BLaER1 (cell line): Measurements from ENCODE around the gene BEND6.
"Not testable (repeated sequence)": the region's sequence is repeated elsewhere in the genome, so short reads cannot be mapped to it uniquely, and the experiment has no call there.

Experiments
- H3K27ac ChIP-seq: shearing (Covaris generic); formaldehyde crosslinking; 2 replicates; pipeline ENCODE4 v1.8.1; 2022
- H3K27me3 ChIP-seq: shearing (Covaris generic); formaldehyde crosslinking; 2 replicates; pipeline ENCODE4 v1.8.1; 2022
- H3K36me3 ChIP-seq: shearing (Covaris generic); formaldehyde crosslinking; 2 replicates; pipeline ENCODE4 v1.8.1; 2022
- H3K4me1 ChIP-seq: shearing (Covaris generic); formaldehyde crosslinking; 2 replicates; pipeline ENCODE4 v1.8.1; 2022
- H3K4me2 ChIP-seq: shearing (Covaris generic); formaldehyde crosslinking; 2 replicates; pipeline ENCODE4 v1.8.1; 2022
- H3K4me3 ChIP-seq: shearing (Covaris generic); formaldehyde crosslinking; 2 replicates; pipeline ENCODE4 v1.8.1; 2022
- H3K9ac ChIP-seq: shearing (Covaris generic); formaldehyde crosslinking; 2 replicates; pipeline ENCODE4 v1.8.1; 2022
- H3K9me3 ChIP-seq: shearing (Covaris generic); formaldehyde crosslinking; 2 replicates; pipeline ENCODE4 v1.8.1; 2022
- H4K20me1 ChIP-seq: shearing (Covaris generic); formaldehyde crosslinking; 2 replicates; pipeline ENCODE4 v1.8.1; 2022
- Cebpa-rat ChIP-seq: shearing (Covaris generic); IDR thresholded peaks from 2 replicates; pipeline ENCODE4 v1.8.1; 2022

The BEND6 gene

GRCh38 chr6:57021086-57021720, 66.3 kb downstream of the BEND6 start:
- H3K27me3 ChIP-seq, result no peaks in the 10 kb centered on the region
- TF ChIP-seq Cebpa-rat, result no peak
- no peak overlapping the region for H3K4me3 ChIP-seq
- H3K36me3 ChIP-seq, result no peaks in the 10 kb centered on the region
- no peak overlapping the region for H3K4me2 ChIP-seq
- H3K9ac ChIP-seq, result no peak overlapping the region
- H3K4me1 ChIP-seq, result no peaks in the 10 kb centered on the region
- H4K20me1 ChIP-seq, result no peaks in the 10 kb centered on the region
- H3K9me3 ChIP-seq, result peaks cover 20% of the 10 kb centered on the region
- H3K27ac ChIP-seq, result no peak overlapping the region

- Histone ChIP-seq H3K4me1 (no peaks in the 10 kb centered on the region), H3K4me3 (no peak overlapping the region), H3K9ac (no peak overlapping the region), H4K20me1 (no peaks in the 10 kb centered on the region), H3K27me3 (no peaks in the 10 kb centered on the region), H3K36me3 (no peaks in the 10 kb centered on the region), H3K27ac (no peak overlapping the region), H3K4me2 (no peak overlapping the region), H3K9me3 (peaks cover 20% of the 10 kb centered on the region)
- no peak for TF ChIP-seq Cebpa-rat
These were observed 69.4 kb downstream of the BEND6 start for GRCh38 chr6:57024321-57024720.

GRCh38 chr6:57024775-57025174, 69.9 kb downstream of the BEND6 start:
- Histone ChIP-seq H3K4me1 (no peaks in the 10 kb centered on the region), H3K27ac (no peak overlapping the region), H4K20me1 (no peaks in the 10 kb centered on the region), H3K27me3 (no peaks in the 10 kb centered on the region), H3K4me2 (no peak overlapping the region), H3K9ac (no peak overlapping the region), H3K36me3 (no peaks in the 10 kb centered on the region), H3K4me3 (no peak overlapping the region), H3K9me3 (peaks cover 20% of the 10 kb centered on the region)
- TF ChIP-seq Cebpa-rat, result no peak

- Histone ChIP-seq H3K36me3 (no peaks in the 10 kb centered on the region), H3K9ac (no peak overlapping the region), H3K27me3 (no peaks in the 10 kb centered on the region), H3K9me3 (peaks cover 20% of the 10 kb centered on the region), H3K4me1 (no peaks in the 10 kb centered on the region), H4K20me1 (no peaks in the 10 kb centered on the region), H3K4me3 (no peak overlapping the region), H3K4me2 (no peak overlapping the region), H3K27ac (no peak overlapping the region)
- TF ChIP-seq Cebpa-rat, result no peak
These were observed 71.1 kb downstream of the BEND6 start for GRCh38 chr6:57026001-57026400.

- Histone ChIP-seq H3K27ac (no peak overlapping the region), H4K20me1 (no peaks in the 10 kb centered on the region), H3K27me3 (no peaks in the 10 kb centered on the region), H3K9me3 (peaks cover 20% of the 10 kb centered on the region), H3K4me3 (no peak overlapping the region), H3K4me2 (no peak overlapping the region), H3K9ac (no peak overlapping the region), H3K36me3 (no peaks in the 10 kb centered on the region), H3K4me1 (no peaks in the 10 kb centered on the region)
- no peak for TF ChIP-seq Cebpa-rat
These were observed 72.4 kb downstream of the BEND6 start for GRCh38 chr6:57027301-57027700.

GRCh38 chr6:57029213-57029612, 74.3 kb downstream of the BEND6 start:
- no peak overlapping the region for H3K4me3 ChIP-seq
- no peaks in the 10 kb centered on the region for H3K36me3 ChIP-seq
- peaks cover 16% of the 10 kb centered on the region for H3K9me3 ChIP-seq
- no peaks in the 10 kb centered on the region for H4K20me1 ChIP-seq
- no peaks in the 10 kb centered on the region for H3K27me3 ChIP-seq
- H3K4me1 ChIP-seq, result no peaks in the 10 kb centered on the region
- H3K9ac ChIP-seq, result no peak overlapping the region
- no peak overlapping the region for H3K27ac ChIP-seq
- H3K4me2 ChIP-seq, result no peak overlapping the region
- no peak for TF ChIP-seq Cebpa-rat

GRCh38 chr6:57033228-57033627, 78.3 kb downstream of the BEND6 start:
- no peak overlapping the region for H3K4me2 ChIP-seq

GRCh38 chr6:57035549-57035948, 80.6 kb downstream of the BEND6 start:
- H4K20me1 ChIP-seq, result no peaks in the 10 kb centered on the region
- H3K27me3 ChIP-seq, result no peaks in the 10 kb centered on the region
- no peak overlapping the region for H3K27ac ChIP-seq
- no peak overlapping the region for H3K9ac ChIP-seq
- TF ChIP-seq Cebpa-rat, result no peak
- H3K4me2 ChIP-seq, result no peak overlapping the region
- H3K36me3 ChIP-seq, result no peaks in the 10 kb centered on the region
- H3K9me3 ChIP-seq, result no peaks in the 10 kb centered on the region
- H3K4me3 ChIP-seq, result no peak overlapping the region
- no peaks in the 10 kb centered on the region for H3K4me1 ChIP-seq

More at GRCh38 chr6:57033228-57033627, 78.3 kb downstream of the BEND6 start:
- H3K9ac ChIP-seq, result no peak overlapping the region
- no peak overlapping the region for H3K4me3 ChIP-seq
- no peaks in the 10 kb centered on the region for H3K9me3 ChIP-seq
- H3K27ac ChIP-seq, result no peak overlapping the region
- no peaks in the 10 kb centered on the region for H3K36me3 ChIP-seq
- H4K20me1 ChIP-seq, result no peaks in the 10 kb centered on the region
- H3K4me1 ChIP-seq, result no peaks in the 10 kb centered on the region
- no peak for TF ChIP-seq Cebpa-rat
- no peaks in the 10 kb centered on the region for H3K27me3 ChIP-seq

- Histone ChIP-seq H3K27ac (no peak overlapping the region), H3K9me3 (no peaks in the 10 kb centered on the region)
These were observed 84.0 kb downstream of the BEND6 start for GRCh38 chr6:57038906-57039305.

GRCh38 chr6:57040011-57040410, 85.1 kb downstream of the BEND6 start:
- no peaks in the 10 kb centered on the region for H3K27me3 ChIP-seq
- H3K9me3 ChIP-seq, result no peaks in the 10 kb centered on the region
- no peaks in the 10 kb centered on the region for H3K4me1 ChIP-seq
- H4K20me1 ChIP-seq, result no peaks in the 10 kb centered on the region
- H3K27ac ChIP-seq, result no peak overlapping the region
- TF ChIP-seq Cebpa-rat, result no peak
- no peak overlapping the region for H3K4me2 ChIP-seq
- no peaks in the 10 kb centered on the region for H3K36me3 ChIP-seq
- no peak overlapping the region for H3K4me3 ChIP-seq
- H3K9ac ChIP-seq, result no peak overlapping the region

More at GRCh38 chr6:57038906-57039305, 84.0 kb downstream of the BEND6 start:
- no peak overlapping the region for H3K4me3 ChIP-seq
- no peak for TF ChIP-seq Cebpa-rat
- no peaks in the 10 kb centered on the region for H3K27me3 ChIP-seq
- no peaks in the 10 kb centered on the region for H3K4me1 ChIP-seq
- no peak overlapping the region for H3K9ac ChIP-seq
- H3K4me2 ChIP-seq, result no peak overlapping the region
- no peaks in the 10 kb centered on the region for H3K36me3 ChIP-seq
- H4K20me1 ChIP-seq, result no peaks in the 10 kb centered on the region

- Histone ChIP-seq H4K20me1 (peaks cover 12% of the 10 kb centered on the region; the same call in 1 of the 2 replicates), H3K4me1 (peaks cover 13% of the 10 kb centered on the region)
- not testable (repeated sequence) for H3K4me2 ChIP-seq, H3K27me3 ChIP-seq, H3K27ac ChIP-seq, H3K9me3 ChIP-seq, H3K4me3 ChIP-seq, H3K9ac ChIP-seq, H3K36me3 ChIP-seq
These were observed 89.2 kb downstream of the BEND6 start for GRCh38 chr6:57044061-57044460.
